Lower leg skin (tissue), 3 donors: ENCODE measurements around the gene DUSP9.

Experiments used
- POLR2A ChIP-seq, 2 donors: fragments of 450-650 bp; IDR thresholded peaks; one replicate each; pipeline ENCODE4 v1.6.1; 2016 to 2017; ENCODE audit warnings: antibody characterized with exemption in 2 of 2, mild to moderate bottlenecking in 1 of 2, moderate library complexity in 1 of 2
- TF ChIP-seq, protein P1 (sequence below), 3 donors: fragments of 450-650 bp; IDR thresholded peaks; one replicate each; pipeline ENCODE4 v1.5.1; 2016; ENCODE audit warnings: antibody characterized with exemption in 3 of 3, mild to moderate bottlenecking in 3 of 3, moderate library complexity in 2 of 3

DNA sequence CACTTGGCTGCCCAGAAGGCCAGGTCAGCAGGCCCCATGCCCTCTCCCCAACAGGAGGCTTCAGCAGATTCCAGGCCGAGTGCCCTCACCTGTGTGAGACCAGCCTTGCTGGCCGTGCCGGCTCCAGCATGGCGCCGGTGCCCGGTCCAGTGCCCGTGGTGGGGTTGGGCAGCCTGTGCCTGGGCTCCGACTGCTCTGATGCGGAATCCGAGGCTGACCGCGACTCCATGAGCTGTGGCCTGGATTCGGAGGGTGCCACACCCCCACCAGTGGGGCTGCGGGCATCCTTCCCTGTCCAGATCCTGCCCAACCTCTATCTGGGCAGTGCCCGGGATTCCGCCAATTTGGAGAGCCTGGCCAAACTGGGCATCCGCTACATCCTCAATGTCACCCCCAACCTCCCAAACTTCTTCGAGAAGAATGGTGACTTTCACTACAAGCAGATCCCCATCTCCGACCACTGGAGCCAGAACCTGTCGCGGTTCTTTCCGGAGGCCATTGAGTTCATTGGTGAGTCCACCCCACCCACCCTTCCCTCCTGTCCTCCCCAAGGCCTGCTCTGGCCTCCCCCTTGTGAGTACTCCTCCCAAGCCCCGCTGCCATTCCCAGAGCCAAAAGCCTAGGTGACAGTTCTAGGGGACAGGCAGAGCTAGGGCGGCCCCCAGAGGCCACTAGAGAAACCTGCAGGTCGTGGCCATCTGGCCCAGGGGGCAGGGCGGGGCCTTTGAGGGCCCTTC is 2.3 kb downstream of the DUSP9 start:
- TF ChIP-seq, protein P1, sequence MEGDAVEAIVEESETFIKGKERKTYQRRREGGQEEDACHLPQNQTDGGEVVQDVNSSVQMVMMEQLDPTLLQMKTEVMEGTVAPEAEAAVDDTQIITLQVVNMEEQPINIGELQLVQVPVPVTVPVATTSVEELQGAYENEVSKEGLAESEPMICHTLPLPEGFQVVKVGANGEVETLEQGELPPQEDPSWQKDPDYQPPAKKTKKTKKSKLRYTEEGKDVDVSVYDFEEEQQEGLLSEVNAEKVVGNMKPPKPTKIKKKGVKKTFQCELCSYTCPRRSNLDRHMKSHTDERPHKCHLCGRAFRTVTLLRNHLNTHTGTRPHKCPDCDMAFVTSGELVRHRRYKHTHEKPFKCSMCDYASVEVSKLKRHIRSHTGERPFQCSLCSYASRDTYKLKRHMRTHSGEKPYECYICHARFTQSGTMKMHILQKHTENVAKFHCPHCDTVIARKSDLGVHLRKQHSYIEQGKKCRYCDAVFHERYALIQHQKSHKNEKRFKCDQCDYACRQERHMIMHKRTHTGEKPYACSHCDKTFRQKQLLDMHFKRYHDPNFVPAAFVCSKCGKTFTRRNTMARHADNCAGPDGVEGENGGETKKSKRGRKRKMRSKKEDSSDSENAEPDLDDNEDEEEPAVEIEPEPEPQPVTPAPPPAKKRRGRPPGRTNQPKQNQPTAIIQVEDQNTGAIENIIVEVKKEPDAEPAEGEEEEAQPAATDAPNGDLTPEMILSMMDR (IDR thresholded peaks at IDR 0.05): no peak
- TF ChIP-seq POLR2A (IDR thresholded peaks at IDR 0.05): no peak
